ENCODE results near the gene NME1. TPM values are rescaled to one million over a fixed set of nuclear protein-coding genes. Genes with fewer than 3 reads are reported as not detected.

The NME1 gene
- total RNA-seq, 1 experiment from 2014 or later: 238 TPM

DNA sequence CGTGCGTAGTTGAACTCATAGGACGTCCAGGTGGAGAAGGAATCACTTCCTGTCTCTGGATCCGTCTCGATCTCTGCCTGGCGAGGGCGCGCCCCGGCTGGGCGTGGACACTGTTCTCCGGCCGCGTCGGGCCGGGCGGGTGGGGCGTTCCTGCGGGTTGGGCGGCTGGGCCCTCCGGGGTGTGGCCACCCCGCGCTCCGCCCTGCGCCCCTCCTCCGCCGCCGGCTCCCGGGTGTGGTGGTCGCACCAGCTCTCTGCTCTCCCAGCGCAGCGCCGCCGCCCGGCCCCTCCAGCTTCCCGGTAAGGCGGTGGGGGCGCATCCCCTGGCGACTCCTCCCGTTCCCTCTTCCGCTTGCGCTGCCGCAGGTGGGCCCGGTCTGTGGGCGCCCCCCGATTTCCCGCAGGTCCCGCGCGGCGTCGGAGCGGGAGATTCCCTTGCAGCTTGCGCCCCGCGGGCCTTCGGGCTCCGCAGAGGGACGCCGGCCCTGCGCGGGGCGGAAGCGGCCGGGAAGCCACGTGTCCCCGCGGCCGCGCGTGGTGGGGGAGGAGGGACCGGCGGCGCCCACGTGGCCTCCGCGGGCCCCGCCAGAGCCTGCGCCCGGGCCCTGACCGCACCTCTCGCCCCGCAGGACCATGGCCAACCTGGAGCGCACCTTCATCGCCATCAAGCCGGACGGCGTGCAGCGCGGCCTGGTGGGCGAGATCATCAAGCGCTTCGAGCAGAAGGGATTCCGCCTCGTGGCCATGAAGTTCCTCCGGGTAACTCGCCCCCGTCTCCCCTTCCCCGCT, 13.0 kb downstream of the NME1 start, which contains the start of gene NME2 (continued):
- TF ChIP-seq, protein P1, sequence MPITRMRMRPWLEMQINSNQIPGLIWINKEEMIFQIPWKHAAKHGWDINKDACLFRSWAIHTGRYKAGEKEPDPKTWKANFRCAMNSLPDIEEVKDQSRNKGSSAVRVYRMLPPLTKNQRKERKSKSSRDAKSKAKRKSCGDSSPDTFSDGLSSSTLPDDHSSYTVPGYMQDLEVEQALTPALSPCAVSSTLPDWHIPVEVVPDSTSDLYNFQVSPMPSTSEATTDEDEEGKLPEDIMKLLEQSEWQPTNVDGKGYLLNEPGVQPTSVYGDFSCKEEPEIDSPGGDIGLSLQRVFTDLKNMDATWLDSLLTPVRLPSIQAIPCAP (CRISPR knock-in tag; IDR thresholded peaks at IDR 0.05): peak; percentile 69; the same call in 1 of the 2 replicates
- TF ChIP-seq, protein P2, sequence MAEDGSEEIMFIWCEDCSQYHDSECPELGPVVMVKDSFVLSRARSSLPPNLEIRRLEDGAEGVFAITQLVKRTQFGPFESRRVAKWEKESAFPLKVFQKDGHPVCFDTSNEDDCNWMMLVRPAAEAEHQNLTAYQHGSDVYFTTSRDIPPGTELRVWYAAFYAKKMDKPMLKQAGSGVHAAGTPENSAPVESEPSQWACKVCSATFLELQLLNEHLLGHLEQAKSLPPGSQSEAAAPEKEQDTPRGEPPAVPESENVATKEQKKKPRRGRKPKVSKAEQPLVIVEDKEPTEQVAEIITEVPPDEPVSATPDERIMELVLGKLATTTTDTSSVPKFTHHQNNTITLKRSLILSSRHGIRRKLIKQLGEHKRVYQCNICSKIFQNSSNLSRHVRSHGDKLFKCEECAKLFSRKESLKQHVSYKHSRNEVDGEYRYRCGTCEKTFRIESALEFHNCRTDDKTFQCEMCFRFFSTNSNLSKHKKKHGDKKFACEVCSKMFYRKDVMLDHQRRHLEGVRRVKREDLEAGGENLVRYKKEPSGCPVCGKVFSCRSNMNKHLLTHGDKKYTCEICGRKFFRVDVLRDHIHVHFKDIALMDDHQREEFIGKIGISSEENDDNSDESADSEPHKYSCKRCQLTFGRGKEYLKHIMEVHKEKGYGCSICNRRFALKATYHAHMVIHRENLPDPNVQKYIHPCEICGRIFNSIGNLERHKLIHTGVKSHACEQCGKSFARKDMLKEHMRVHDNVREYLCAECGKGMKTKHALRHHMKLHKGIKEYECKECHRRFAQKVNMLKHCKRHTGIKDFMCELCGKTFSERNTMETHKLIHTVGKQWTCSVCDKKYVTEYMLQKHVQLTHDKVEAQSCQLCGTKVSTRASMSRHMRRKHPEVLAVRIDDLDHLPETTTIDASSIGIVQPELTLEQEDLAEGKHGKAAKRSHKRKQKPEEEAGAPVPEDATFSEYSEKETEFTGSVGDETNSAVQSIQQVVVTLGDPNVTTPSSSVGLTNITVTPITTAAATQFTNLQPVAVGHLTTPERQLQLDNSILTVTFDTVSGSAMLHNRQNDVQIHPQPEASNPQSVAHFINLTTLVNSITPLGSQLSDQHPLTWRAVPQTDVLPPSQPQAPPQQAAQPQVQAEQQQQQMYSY (CRISPR knock-in tag; IDR thresholded peaks at IDR 0.05): peak; percentile 39; the same call in 1 of the 2 replicates
- TF ChIP-seq, protein P3, sequence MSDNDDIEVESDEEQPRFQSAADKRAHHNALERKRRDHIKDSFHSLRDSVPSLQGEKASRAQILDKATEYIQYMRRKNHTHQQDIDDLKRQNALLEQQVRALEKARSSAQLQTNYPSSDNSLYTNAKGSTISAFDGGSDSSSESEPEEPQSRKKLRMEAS (CRISPR knock-in tag; IDR thresholded peaks at IDR 0.05): peak; percentile 76
- peak; percentile 77; the same call in 1 of the 2 replicates for TF ChIP-seq TCF7 (CRISPR knock-in tag; IDR thresholded peaks at IDR 0.05; ENCODE audit: low read depth)
- TF ChIP-seq FOXP1 (CRISPR knock-in tag; IDR thresholded peaks at IDR 0.05; ENCODE audit: borderline replicate concordance): peak; percentile 72
- peak; percentile 60; the same call in 1 of the 2 replicates for TF ChIP-seq ELF4 (CRISPR knock-in tag; IDR thresholded peaks at IDR 0.05; ENCODE audit: low read depth)
- no peak for TF ChIP-seq ZBTB21 (CRISPR knock-in tag; IDR thresholded peaks at IDR 0.05; ENCODE audit: borderline replicate concordance)
- TF ChIP-seq SP1 (CRISPR knock-in tag; conservative IDR thresholded peaks at IDR 0.05): peak; percentile 61
- no peak for TF ChIP-seq ZNF138 (CRISPR knock-in tag; conservative IDR thresholded peaks at IDR 0.05)
- TF ChIP-seq SMAD4 (CRISPR knock-in tag; IDR thresholded peaks at IDR 0.05): 0 out of 2 replicates have a peak, but pooled peaks have one; percentile 11
- TF ChIP-seq, protein P4, sequence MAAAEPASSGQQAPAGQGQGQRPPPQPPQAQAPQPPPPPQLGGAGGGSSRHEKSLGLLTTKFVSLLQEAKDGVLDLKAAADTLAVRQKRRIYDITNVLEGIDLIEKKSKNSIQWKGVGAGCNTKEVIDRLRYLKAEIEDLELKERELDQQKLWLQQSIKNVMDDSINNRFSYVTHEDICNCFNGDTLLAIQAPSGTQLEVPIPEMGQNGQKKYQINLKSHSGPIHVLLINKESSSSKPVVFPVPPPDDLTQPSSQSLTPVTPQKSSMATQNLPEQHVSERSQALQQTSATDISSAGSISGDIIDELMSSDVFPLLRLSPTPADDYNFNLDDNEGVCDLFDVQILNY (CRISPR knock-in tag; IDR thresholded peaks at IDR 0.05): peak; percentile 65; the same call in 1 of the 2 replicates
- TF ChIP-seq, protein P5, sequence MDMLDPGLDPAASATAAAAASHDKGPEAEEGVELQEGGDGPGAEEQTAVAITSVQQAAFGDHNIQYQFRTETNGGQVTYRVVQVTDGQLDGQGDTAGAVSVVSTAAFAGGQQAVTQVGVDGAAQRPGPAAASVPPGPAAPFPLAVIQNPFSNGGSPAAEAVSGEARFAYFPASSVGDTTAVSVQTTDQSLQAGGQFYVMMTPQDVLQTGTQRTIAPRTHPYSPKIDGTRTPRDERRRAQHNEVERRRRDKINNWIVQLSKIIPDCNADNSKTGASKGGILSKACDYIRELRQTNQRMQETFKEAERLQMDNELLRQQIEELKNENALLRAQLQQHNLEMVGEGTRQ (CRISPR knock-in tag; IDR thresholded peaks at IDR 0.05): peak; percentile 71
- TF ChIP-seq ESRRA (CRISPR knock-in tag; IDR thresholded peaks at IDR 0.05; ENCODE audit: borderline replicate concordance): peak; percentile 39; the same call in 1 of the 2 replicates
- TF ChIP-seq HMGA2 (CRISPR knock-in tag; IDR thresholded peaks at IDR 0.05): no peak
- TF ChIP-seq RORB (CRISPR knock-in tag; IDR thresholded peaks at IDR 0.05): no peak
- TF ChIP-seq, protein P6, sequence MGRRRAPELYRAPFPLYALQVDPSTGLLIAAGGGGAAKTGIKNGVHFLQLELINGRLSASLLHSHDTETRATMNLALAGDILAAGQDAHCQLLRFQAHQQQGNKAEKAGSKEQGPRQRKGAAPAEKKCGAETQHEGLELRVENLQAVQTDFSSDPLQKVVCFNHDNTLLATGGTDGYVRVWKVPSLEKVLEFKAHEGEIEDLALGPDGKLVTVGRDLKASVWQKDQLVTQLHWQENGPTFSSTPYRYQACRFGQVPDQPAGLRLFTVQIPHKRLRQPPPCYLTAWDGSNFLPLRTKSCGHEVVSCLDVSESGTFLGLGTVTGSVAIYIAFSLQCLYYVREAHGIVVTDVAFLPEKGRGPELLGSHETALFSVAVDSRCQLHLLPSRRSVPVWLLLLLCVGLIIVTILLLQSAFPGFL (CRISPR knock-in tag; IDR thresholded peaks at IDR 0.05; ENCODE audit: borderline replicate concordance): no peak; the same call in 1 of the 2 replicates
- TF ChIP-seq ZNF423 (CRISPR knock-in tag; IDR thresholded peaks at IDR 0.05): no peak
- TF ChIP-seq JUN (CRISPR knock-in tag; IDR thresholded peaks at IDR 0.05): peak; percentile 69; the same call in 1 of the 2 replicates
- TF ChIP-seq SMAD3 (CRISPR knock-in tag; IDR thresholded peaks at IDR 0.05; ENCODE audit: borderline replicate concordance): no peak
- TF ChIP-seq, protein P7, sequence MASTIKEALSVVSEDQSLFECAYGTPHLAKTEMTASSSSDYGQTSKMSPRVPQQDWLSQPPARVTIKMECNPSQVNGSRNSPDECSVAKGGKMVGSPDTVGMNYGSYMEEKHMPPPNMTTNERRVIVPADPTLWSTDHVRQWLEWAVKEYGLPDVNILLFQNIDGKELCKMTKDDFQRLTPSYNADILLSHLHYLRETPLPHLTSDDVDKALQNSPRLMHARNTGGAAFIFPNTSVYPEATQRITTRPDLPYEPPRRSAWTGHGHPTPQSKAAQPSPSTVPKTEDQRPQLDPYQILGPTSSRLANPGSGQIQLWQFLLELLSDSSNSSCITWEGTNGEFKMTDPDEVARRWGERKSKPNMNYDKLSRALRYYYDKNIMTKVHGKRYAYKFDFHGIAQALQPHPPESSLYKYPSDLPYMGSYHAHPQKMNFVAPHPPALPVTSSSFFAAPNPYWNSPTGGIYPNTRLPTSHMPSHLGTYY (CRISPR knock-in tag; IDR thresholded peaks at IDR 0.05): no peak
- peak; percentile 12; the same call in 1 of the 2 replicates for TF ChIP-seq NFYB (CRISPR knock-in tag; conservative IDR thresholded peaks at IDR 0.05; ENCODE audit: low read depth)
- TF ChIP-seq, protein P8, sequence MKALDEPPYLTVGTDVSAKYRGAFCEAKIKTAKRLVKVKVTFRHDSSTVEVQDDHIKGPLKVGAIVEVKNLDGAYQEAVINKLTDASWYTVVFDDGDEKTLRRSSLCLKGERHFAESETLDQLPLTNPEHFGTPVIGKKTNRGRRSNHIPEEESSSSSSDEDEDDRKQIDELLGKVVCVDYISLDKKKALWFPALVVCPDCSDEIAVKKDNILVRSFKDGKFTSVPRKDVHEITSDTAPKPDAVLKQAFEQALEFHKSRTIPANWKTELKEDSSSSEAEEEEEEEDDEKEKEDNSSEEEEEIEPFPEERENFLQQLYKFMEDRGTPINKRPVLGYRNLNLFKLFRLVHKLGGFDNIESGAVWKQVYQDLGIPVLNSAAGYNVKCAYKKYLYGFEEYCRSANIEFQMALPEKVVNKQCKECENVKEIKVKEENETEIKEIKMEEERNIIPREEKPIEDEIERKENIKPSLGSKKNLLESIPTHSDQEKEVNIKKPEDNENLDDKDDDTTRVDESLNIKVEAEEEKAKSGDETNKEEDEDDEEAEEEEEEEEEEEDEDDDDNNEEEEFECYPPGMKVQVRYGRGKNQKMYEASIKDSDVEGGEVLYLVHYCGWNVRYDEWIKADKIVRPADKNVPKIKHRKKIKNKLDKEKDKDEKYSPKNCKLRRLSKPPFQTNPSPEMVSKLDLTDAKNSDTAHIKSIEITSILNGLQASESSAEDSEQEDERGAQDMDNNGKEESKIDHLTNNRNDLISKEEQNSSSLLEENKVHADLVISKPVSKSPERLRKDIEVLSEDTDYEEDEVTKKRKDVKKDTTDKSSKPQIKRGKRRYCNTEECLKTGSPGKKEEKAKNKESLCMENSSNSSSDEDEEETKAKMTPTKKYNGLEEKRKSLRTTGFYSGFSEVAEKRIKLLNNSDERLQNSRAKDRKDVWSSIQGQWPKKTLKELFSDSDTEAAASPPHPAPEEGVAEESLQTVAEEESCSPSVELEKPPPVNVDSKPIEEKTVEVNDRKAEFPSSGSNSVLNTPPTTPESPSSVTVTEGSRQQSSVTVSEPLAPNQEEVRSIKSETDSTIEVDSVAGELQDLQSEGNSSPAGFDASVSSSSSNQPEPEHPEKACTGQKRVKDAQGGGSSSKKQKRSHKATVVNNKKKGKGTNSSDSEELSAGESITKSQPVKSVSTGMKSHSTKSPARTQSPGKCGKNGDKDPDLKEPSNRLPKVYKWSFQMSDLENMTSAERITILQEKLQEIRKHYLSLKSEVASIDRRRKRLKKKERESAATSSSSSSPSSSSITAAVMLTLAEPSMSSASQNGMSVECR (CRISPR knock-in tag; IDR thresholded peaks at IDR 0.05; ENCODE audit: borderline replicate concordance): peak; percentile 73
- TF ChIP-seq JAZF1 (CRISPR knock-in tag; IDR thresholded peaks at IDR 0.05): no peak

Measured in WTC11 (cell line).